ENCODE data around the gene IFITM1. TPM values are rescaled to one million over a fixed set of nuclear protein-coding genes. Genes with fewer than 3 reads are reported as not detected.

Gene IFITM1
- total RNA-seq, 1 experiment from 2014 or later = 2.0 TPM

GRCh38 chr11:315051-315481, 1.2 kb downstream of the IFITM1 start:
- DNase-seq (no peak), ATAC-seq (no peak)
- H3K36me3 ChIP-seq (ENCODE audit: low read depth, low read length) = no peaks in the 10 kb centered on the region
- ChIA-PET CTCF (interaction anchor here (0.5 kb wide), 1 partner anchor 57 kb away, joined by 3 read pairs; no protein-coding TSS in a partner anchor), POLR2A (ENCODE audit: unreplicated experiment) (interaction anchor here (0.6 kb wide), 1 partner anchor 50 kb away, joined by 4 read pairs; no protein-coding TSS in a partner anchor)
- H3K79me2 ChIP-seq (ENCODE audit: low read length) = peaks cover 5% of the 10 kb centered on the region
- no peaks in the 10 kb centered on the region for H3K9me2 ChIP-seq (replicated peaks; ENCODE audit: low read length)
- H3K4me2 ChIP-seq (ENCODE audit: low read length) = no peak overlapping the region
- peaks cover under 1% of the 10 kb centered on the region for H3K4me1 ChIP-seq (ENCODE audit: insufficient read depth, low read length)
- H3K27me3 ChIP-seq (ENCODE audit: low read length) = no peaks in the 10 kb centered on the region
- no peaks in the 10 kb centered on the region for H4K20me1 ChIP-seq (ENCODE audit: low read length)
- TF ChIP-seq CTCF (conservative IDR thresholded peaks at IDR 0.05; ENCODE audit: low read depth, low read length) (no peak), EZH2 (IDR thresholded peaks at IDR 0.05; ENCODE audit: low read length, unreplicated experiment) (no peak), EZH2phosphoT487 (IDR thresholded peaks at IDR 0.05; ENCODE audit: borderline replicate concordance, low read length) (no peak)
- H3K4me3 ChIP-seq (ENCODE audit: low read length) = no peak overlapping the region
- no peak overlapping the region for H3K9ac ChIP-seq (ENCODE audit: low read length)
- intact Hi-C loops (cut with micrococcal nuclease) = no loop called here
- H2AFZ ChIP-seq (ENCODE audit: low read length) = no peak overlapping the region
- no peaks in the 10 kb centered on the region for H3F3A ChIP-seq (ENCODE audit: low read length, unreplicated experiment)
- H3K9me3 ChIP-seq (ENCODE audit: low read length) = no peaks in the 10 kb centered on the region
- no peak overlapping the region for H3K27ac ChIP-seq (ENCODE audit: low read length)
- no TSS peak for BruUV-seq (replicated peaks)

- no peak overlapping the region for H3K4me2 ChIP-seq (ENCODE audit: low read length)
- ATAC-seq = no peak
- no peak overlapping the region for H3K27ac ChIP-seq (ENCODE audit: low read length)
- no peaks in the 10 kb centered on the region for H3K36me3 ChIP-seq (ENCODE audit: low read depth, low read length)
- H3K4me1 ChIP-seq (ENCODE audit: insufficient read depth, low read length) = no peaks in the 10 kb centered on the region; the same call in 1 of the 2 replicates
- no peaks in the 10 kb centered on the region for H3K9me3 ChIP-seq (ENCODE audit: low read length)
- H3F3A ChIP-seq (ENCODE audit: low read length, unreplicated experiment) = no peaks in the 10 kb centered on the region
- no peaks in the 10 kb centered on the region for H4K20me1 ChIP-seq (ENCODE audit: low read length)
- no peak for DNase-seq
- no peak for TF ChIP-seq EZH2 (IDR thresholded peaks at IDR 0.05; ENCODE audit: low read length, unreplicated experiment)
- TF ChIP-seq EZH2phosphoT487 (IDR thresholded peaks at IDR 0.05; ENCODE audit: borderline replicate concordance, low read length) = no peak
- no peak for TF ChIP-seq CTCF (conservative IDR thresholded peaks at IDR 0.05; ENCODE audit: low read depth, low read length)
- H3K4me3 ChIP-seq (ENCODE audit: low read length) = no peak overlapping the region
- no TSS peak for BruUV-seq (replicated peaks)
- ChIA-PET CTCF (interaction anchor here (0.5 kb wide), 1 partner anchor 57 kb away, joined by 3 read pairs; no protein-coding TSS in a partner anchor), POLR2A (ENCODE audit: unreplicated experiment) (interaction anchor here (0.6 kb wide), 1 partner anchor 49 kb away, joined by 4 read pairs; no protein-coding TSS in a partner anchor)
- no peak overlapping the region for H2AFZ ChIP-seq (ENCODE audit: low read length)
- H3K79me2 ChIP-seq (ENCODE audit: low read length) = peaks cover 10% of the 10 kb centered on the region
- intact Hi-C loops (cut with micrococcal nuclease) = no loop called here
- no peaks in the 10 kb centered on the region for H3K9me2 ChIP-seq (replicated peaks; ENCODE audit: low read length)
- H3K9ac ChIP-seq (ENCODE audit: low read length) = no peak overlapping the region
- H3K27me3 ChIP-seq (ENCODE audit: low read length) = no peaks in the 10 kb centered on the region
Observed at GRCh38 chr11:315516-315994, 1.7 kb downstream of the IFITM1 start.

- no peak overlapping the region for H2AFZ ChIP-seq (ENCODE audit: low read length)
- no peaks in the 10 kb centered on the region for H3K9me3 ChIP-seq (ENCODE audit: low read length)
- DNase-seq (no peak), ATAC-seq (no peak)
- H3K9ac ChIP-seq (ENCODE audit: low read length) = no peak overlapping the region
- TF ChIP-seq EZH2phosphoT487 (IDR thresholded peaks at IDR 0.05; ENCODE audit: borderline replicate concordance, low read length) (no peak), CTCF (conservative IDR thresholded peaks at IDR 0.05; ENCODE audit: low read depth, low read length) (no peak), EZH2 (IDR thresholded peaks at IDR 0.05; ENCODE audit: low read length, unreplicated experiment) (no peak)
- H3K9me2 ChIP-seq (replicated peaks; ENCODE audit: low read length) = no peaks in the 10 kb centered on the region
- no peaks in the 10 kb centered on the region; the same call in 1 of the 2 replicates for H3K4me1 ChIP-seq (ENCODE audit: insufficient read depth, low read length)
- POLR2A ChIA-PET (ENCODE audit: unreplicated experiment) = no interaction called here
- H4K20me1 ChIP-seq (ENCODE audit: low read length) = no peaks in the 10 kb centered on the region
- H3K36me3 ChIP-seq (ENCODE audit: low read depth, low read length) = no peaks in the 10 kb centered on the region
- intact Hi-C loops (cut with micrococcal nuclease) = no loop called here
- H3K4me3 ChIP-seq (ENCODE audit: low read length) = no peak overlapping the region
- no peak overlapping the region for H3K27ac ChIP-seq (ENCODE audit: low read length)
- peaks cover 10% of the 10 kb centered on the region for H3K79me2 ChIP-seq (ENCODE audit: low read length)
- no peaks in the 10 kb centered on the region for H3F3A ChIP-seq (ENCODE audit: low read length, unreplicated experiment)
- BruUV-seq (replicated peaks) = no TSS peak
- CTCF ChIA-PET = no interaction called here
- no peaks in the 10 kb centered on the region for H3K27me3 ChIP-seq (ENCODE audit: low read length)
- H3K4me2 ChIP-seq (ENCODE audit: low read length) = no peak overlapping the region
Observed at GRCh38 chr11:316031-316701, 2.3 kb downstream of the IFITM1 start.
